Measurements from ENCODE around the gene SP6.

DNA sequence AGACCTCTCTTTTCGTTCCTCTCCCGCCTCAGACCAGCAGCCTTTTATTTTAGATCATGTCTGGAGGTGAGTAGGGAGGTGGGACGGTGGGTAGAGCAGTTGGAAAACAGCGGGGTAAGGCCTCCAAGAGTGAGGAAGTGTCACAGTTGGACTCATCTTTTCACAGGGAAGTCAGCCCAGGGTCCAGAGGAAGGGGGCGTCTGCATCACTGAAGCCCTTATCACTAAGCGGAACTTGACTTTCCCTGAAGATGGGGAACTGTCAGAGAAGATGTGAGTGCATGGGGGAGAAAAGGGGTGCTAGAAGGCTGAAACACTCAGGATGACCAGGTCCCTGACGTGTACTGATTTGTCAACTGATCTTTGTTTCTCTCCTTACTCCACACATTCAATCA is 19.0 kb downstream of the SP6 start:
- TF ChIP-seq CEBPB (IDR thresholded peaks at IDR 0.05; ENCODE audit: low read depth, low read length) (no peak), RCOR1 (IDR thresholded peaks at IDR 0.05; ENCODE audit: insufficient replicate concordance, low read length) (no peak), POLR2A (IDR thresholded peaks at IDR 0.05; ENCODE audit: low read depth, low read length) (no peak), RFX5 (IDR thresholded peaks at IDR 0.05; ENCODE audit: low read depth, low read length) (no peak), MXI1 (IDR thresholded peaks at IDR 0.05; ENCODE audit: borderline replicate concordance, low read depth, low read length) (no peak), FOS (IDR thresholded peaks at IDR 0.05; ENCODE audit: low read depth, low read length) (no peak)
- TF ChIP-seq, protein P1, sequence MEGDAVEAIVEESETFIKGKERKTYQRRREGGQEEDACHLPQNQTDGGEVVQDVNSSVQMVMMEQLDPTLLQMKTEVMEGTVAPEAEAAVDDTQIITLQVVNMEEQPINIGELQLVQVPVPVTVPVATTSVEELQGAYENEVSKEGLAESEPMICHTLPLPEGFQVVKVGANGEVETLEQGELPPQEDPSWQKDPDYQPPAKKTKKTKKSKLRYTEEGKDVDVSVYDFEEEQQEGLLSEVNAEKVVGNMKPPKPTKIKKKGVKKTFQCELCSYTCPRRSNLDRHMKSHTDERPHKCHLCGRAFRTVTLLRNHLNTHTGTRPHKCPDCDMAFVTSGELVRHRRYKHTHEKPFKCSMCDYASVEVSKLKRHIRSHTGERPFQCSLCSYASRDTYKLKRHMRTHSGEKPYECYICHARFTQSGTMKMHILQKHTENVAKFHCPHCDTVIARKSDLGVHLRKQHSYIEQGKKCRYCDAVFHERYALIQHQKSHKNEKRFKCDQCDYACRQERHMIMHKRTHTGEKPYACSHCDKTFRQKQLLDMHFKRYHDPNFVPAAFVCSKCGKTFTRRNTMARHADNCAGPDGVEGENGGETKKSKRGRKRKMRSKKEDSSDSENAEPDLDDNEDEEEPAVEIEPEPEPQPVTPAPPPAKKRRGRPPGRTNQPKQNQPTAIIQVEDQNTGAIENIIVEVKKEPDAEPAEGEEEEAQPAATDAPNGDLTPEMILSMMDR (conservative IDR thresholded peaks at IDR 0.05; ENCODE audit: low read depth, low read length): no peak
